GM23338 (cell line): Measurements from ENCODE around the gene PRM1.

Experiments
- CREB1 ChIP-seq: fragments of 250-450 bp; sonication (Bioruptor Pico); IDR thresholded peaks from 2 replicates; pipeline ENCODE4 v1.5.0; 2020; ENCODE audit warnings: low read depth, mild to moderate bottlenecking, moderate library complexity
- CTCF ChIP-seq, 2 experiments: fragments of 200-600 bp in 1 of 2; sonication (generic) in 1 of 2; conservative IDR thresholded peaks; 2 replicates each; pipeline versions ENCODE4 v1.5.1 to v1.6.1; 2016 to 2017; ENCODE audit warnings: antibody characterized with exemption in 2 of 2, low read depth in 2 of 2, mild to moderate bottlenecking in 2 of 2, moderate library complexity in 1 of 2
- POLR2AphosphoS5 ChIP-seq: IDR thresholded peaks from 2 replicates; pipeline ENCODE4 v1.6.1; 2016; ENCODE audit warnings: antibody characterized with exemption, low read depth

- TF ChIP-seq CTCF (conservative IDR thresholded peaks at IDR 0.05; ENCODE audit: low read depth in 2 of 2) (no peak), POLR2AphosphoS5 (no peak), CREB1 (CRISPR knock-in tag) (no peak)
Measured at GRCh38 chr16:11276143-11276895, 4.8 kb downstream of the PRM1 start, which contains the start of gene PRM2.
